Nucleus accumbens (tissue), 56 donors: ENCODE results near the gene MUC5B.
"Not testable (repeated sequence)": the region's sequence is repeated elsewhere in the genome, so short reads cannot be mapped to it uniquely, and the experiment has no call there.

ENCODE experiments used
- DNase-seq, 56 donors: peaks; one replicate each; lab custom pipeline; 2025; lab: John Stamatoyannopoulos, UW

MUC5B gene

DNA sequence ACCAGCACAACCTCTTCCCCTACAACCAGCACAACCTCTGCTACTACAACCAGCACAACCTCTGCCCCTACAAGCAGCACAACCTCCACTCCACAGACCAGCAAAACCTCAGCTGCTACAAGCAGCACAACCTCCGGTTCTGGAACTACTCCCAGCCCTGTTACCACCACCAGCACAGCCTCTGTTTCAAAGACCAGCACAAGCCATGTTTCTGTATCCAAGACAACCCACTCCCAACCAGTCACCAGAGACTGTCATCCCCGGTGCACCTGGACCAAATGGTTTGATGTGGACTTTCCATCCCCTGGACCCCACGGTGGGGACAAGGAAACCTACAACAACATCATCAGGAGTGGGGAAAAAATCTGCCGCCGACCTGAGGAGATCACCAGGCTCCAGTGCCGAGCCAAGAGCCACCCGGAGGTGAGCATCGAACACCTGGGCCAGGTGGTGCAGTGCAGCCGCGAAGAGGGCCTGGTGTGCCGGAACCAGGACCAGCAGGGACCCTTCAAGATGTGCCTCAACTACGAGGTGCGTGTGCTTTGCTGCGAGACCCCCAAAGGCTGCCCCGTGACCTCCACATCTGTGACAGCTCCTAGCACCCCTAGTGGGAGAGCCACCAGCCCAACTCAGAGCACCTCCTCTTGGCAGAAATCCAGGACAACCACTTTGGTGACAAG, 34.3 kb upstream of the MUC5B start:
- not testable (repeated sequence) for DNase-seq

DNA sequence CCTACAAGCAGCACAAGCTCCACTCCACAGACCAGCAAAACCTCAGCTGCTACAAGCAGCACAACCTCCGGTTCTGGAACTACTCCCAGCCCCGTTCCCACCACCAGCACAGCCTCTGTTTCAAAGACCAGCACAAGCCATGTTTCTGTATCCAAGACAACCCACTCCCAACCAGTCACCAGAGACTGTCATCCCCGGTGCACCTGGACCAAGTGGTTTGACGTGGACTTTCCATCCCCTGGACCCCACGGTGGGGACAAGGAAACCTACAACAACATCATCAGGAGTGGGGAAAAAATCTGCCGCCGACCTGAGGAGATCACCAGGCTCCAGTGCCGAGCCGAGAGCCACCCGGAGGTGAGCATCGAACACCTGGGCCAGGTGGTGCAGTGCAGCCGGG, 33.0 kb upstream of the MUC5B start:
- not testable (repeated sequence) for DNase-seq

DNA sequence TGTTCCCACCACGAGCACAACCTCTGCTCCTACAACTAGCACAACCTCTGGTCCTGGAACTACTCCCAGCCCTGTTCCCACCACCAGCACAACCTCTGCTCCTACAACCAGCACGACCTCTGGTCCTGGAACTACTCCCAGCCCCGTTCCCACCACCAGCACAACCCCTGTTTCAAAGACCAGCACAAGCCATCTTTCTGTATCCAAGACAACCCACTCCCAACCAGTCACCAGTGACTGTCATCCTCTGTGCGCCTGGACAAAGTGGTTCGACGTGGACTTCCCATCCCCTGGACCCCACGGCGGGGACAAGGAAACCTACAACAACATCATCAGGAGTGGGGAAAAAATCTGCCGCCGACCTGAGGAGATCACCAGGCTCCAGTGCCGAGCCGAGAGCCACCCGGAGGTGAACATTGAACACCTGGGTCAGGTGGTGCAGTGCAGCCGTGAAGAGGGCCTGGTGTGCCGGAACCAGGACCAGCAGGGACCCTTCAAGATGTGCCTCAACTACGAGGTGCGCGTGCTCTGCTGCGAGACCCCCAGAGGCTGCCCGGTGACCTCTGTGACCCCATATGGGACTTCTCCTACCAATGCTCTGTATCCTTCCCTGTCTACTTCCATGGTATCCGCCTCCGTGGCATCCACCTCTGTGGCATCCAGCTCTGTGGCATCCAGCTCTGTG, 30.9 kb upstream of the MUC5B start:
- not testable (repeated sequence) for DNase-seq

DNA sequence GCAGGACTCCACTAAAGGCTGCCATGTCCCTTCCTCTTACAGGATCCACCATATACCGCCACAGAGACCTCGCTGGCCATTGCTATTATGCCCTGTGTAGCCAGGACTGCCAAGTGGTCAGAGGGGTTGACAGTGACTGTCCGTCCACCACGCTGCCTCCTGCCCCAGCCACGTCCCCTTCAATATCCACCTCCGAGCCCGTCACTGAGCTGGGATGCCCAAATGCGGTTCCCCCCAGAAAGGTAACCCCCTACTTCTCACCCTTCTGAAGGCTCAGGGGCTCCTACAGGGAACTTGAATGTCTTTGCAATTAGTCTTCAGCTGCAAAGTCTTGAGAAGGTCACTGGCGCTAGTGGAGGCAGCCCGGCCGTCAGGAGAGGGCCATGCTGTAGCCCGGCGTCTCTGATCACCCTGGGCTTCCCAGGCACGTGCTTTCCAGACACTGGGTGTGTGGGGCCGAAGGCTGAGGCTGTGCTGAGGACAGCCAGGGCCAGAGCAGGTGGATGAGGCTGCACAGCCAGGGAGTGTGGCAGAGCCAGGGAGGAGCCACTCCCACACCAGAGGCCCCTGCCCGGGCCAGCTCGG, 30.0 kb upstream of the MUC5B start:
- DNase-seq, result no peak

- no peak for DNase-seq
Observed at GRCh38 chr11:1193326-1194230, 29.3 kb upstream of the MUC5B start.

GRCh38 chr11:1194231-1194976, 28.5 kb upstream of the MUC5B start:
- no peak for DNase-seq

- no peak for DNase-seq
Observed at GRCh38 chr11:1194977-1195681, 27.7 kb upstream of the MUC5B start.

- DNase-seq, result no peak
Observed at GRCh38 chr11:1195682-1196515, 27.0 kb upstream of the MUC5B start.

DNA sequence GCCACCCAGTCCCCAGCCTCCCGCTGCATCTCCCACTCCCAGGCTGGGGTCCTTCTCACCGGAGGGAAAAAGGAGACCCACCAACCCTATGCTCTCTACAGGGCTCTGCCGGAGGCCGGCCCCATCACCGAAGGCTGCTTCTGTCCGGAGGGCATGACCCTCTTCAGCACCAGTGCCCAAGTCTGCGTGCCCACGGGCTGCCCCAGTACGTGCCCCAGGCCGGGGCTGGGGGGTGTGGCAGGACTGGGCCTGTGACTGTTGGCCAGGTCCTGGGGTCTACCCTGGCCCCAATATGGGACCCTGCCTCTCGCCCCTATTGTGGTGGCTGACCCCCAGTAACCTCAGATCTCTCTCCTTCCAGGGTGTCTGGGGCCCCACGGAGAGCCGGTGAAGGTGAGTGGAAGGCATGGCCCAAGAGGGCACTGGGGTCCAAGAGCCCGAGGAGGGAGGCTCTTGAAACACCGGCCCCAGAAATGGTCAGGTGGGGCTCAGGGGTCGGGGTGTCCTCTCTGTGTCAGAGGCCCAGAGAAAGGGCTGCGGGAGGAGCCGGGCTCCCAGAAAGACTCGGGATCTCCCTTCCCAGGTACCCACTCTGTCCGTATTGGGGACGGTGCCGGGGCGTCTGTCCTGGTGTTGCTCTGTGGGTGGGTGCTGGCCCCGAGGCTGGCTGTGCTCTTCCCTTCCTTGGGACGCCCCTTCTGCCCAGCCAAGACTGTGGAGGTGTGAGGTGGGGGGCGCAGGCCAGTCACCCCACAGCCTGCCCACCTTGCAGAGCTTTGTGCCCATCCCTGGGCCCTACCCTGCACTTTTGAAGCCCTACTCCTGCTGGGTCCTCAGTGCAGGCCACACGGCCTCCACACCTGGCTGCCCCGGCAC, 26.1 kb upstream of the MUC5B start:
- DNase-seq, result no peak

- DNase-seq, result no peak
Observed at GRCh38 chr11:1197431-1197885, 25.4 kb upstream of the MUC5B start.

- no peak for DNase-seq
Observed at GRCh38 chr11:1197886-1198560, 24.8 kb upstream of the MUC5B start.

GRCh38 chr11:1198561-1199240, 24.2 kb upstream of the MUC5B start:
- no peak for DNase-seq

GRCh38 chr11:1199241-1199750, 23.6 kb upstream of the MUC5B start:
- no peak for DNase-seq

GRCh38 chr11:1199751-1200610, 22.9 kb upstream of the MUC5B start:
- no peak for DNase-seq

DNA sequence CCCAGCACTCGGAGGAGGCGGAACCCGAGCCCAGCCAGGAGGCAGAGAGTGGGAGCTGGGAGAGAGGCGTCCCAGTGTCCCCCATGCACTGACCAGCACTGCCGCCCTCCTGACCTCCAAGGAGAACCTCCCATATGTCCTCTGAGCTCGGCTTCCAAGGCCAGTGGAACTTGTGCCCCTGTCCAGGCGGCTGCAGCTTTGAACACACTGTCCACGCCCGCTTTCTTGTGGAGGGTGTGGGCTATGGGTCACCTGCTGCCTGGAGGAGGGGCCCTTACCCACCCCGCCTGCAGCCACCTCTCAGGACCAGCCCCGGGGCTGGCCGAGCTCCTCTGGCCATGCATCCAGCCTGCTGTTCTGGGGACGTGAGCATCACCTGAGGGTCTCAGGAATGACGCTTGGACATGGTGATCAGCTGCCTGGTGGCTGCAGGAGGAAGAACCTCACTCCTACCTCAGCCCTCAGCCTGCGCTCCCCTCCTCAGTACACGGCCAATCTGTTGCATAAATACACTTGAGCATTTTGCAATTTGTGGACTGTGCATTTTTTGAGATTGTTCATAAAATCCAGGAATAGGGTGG, 22.2 kb upstream of the MUC5B start:
- DNase-seq, result no peak
